Type B pancreatic cell (in vitro differentiated cells): ENCODE data around the gene FRMD4A. TPM values are rescaled to one million over a fixed set of nuclear protein-coding genes. Genes with fewer than 3 reads are reported as not detected.
A peak's percentile ranks its signal among the peaks of the same experiment; 100 is the strongest.

Experiments used
- DNase-seq: peaks from one replicate; pipeline ENCODE4 v3.0.0; 2021; ENCODE audit warnings: mixed read lengths; ENCODE audit not compliant: unreplicated experiment; ENCODE audit errors: extremely low spot score
- H3K27ac Mint-ChIP-seq: 2 replicates; pipeline ENCODE4 v1.8.0; 2021; ENCODE audit warnings: mild to moderate bottlenecking, mixed read lengths
- H3K27me3 Mint-ChIP-seq: 2 replicates; pipeline ENCODE4 v1.8.0; 2021; ENCODE audit warnings: mixed read lengths
- H3K36me3 Mint-ChIP-seq: 2 replicates; pipeline ENCODE4 v1.8.0; 2021; ENCODE audit warnings: mixed read lengths
- H3K4me1 Mint-ChIP-seq: one replicate; pipeline ENCODE4 v1.8.0; 2021; ENCODE audit warnings: mixed read lengths; ENCODE audit not compliant: unreplicated experiment
- H3K4me3 Mint-ChIP-seq: 2 replicates; pipeline ENCODE4 v1.8.0; 2021; ENCODE audit warnings: mild to moderate bottlenecking, mixed read lengths
- H3K9me3 Mint-ChIP-seq: 2 replicates; pipeline ENCODE4 v1.8.0; 2021; ENCODE audit warnings: mixed read lengths
- total RNA-seq: library from RNA; stranded (reverse); gene quantifications from 2 replicates; pipeline ENCODE4 v1.2.1, GENCODE V29; 2021; ENCODE audit warnings: low replicate concordance
- TF ChIP-seq, protein P1 (sequence below): fragments of 200-600 bp; sonication (generic); conservative IDR thresholded peaks from 2 replicates; pipeline ENCODE4 v1.5.0; 2021; ENCODE audit warnings: antibody characterized with exemption, mild to moderate bottlenecking

FRMD4A gene
- total RNA-seq, 1 donor from 2014 or later: 88.9 TPM

- TF ChIP-seq, protein P1, sequence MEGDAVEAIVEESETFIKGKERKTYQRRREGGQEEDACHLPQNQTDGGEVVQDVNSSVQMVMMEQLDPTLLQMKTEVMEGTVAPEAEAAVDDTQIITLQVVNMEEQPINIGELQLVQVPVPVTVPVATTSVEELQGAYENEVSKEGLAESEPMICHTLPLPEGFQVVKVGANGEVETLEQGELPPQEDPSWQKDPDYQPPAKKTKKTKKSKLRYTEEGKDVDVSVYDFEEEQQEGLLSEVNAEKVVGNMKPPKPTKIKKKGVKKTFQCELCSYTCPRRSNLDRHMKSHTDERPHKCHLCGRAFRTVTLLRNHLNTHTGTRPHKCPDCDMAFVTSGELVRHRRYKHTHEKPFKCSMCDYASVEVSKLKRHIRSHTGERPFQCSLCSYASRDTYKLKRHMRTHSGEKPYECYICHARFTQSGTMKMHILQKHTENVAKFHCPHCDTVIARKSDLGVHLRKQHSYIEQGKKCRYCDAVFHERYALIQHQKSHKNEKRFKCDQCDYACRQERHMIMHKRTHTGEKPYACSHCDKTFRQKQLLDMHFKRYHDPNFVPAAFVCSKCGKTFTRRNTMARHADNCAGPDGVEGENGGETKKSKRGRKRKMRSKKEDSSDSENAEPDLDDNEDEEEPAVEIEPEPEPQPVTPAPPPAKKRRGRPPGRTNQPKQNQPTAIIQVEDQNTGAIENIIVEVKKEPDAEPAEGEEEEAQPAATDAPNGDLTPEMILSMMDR: no peak
- no peak overlapping the region for H3K27ac Mint-ChIP-seq
- H3K27me3 Mint-ChIP-seq: no peaks in the 10 kb centered on the region
These were observed 230.8 kb downstream of the FRMD4A start for GRCh38 chr10:14099885-14100284.

GRCh38 chr10:14093730-14094484 is 236.8 kb downstream of the FRMD4A start:
- Mint-ChIP-seq H3K27me3 (no peaks in the 10 kb centered on the region), H3K9me3 (no peaks in the 10 kb centered on the region), H3K4me1 (peaks cover 22% of the 10 kb centered on the region), H3K4me3 (no peak overlapping the region), H3K36me3 (no peaks in the 10 kb centered on the region), H3K27ac (no peak overlapping the region)
- TF ChIP-seq, protein P1: peak; percentile 65
- DNase-seq: no peak

More at GRCh38 chr10:14099885-14100284, 230.8 kb downstream of the FRMD4A start:
- Mint-ChIP-seq H3K4me3 (no peak overlapping the region), H3K36me3 (no peaks in the 10 kb centered on the region), H3K4me1 (no peaks in the 10 kb centered on the region), H3K9me3 (no peaks in the 10 kb centered on the region)
- DNase-seq: no peak

DNA sequence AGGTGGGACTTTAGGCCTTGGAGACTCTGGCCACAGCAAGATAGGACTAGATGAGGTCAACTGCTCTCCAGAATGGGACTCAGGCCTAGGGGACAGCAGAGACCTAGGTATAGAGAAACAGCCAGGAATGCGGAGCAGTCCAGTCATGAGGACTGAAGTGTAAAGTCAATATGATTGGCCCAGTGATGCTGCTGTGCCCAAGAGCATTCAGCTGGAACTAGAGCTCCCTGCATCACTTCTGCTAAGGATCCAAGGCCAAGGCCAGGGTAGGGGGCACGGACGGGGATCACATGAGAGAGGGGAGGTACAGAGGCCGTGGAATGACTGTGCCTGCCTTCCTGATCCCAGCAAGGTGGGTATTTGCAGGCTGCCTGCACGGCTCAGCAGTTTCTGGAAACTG is 237.9 kb downstream of the FRMD4A start:
- TF ChIP-seq, protein P1: no peak
- no peaks in the 10 kb centered on the region for H3K9me3 Mint-ChIP-seq
- DNase-seq: no peak
- no peaks in the 10 kb centered on the region for H3K27me3 Mint-ChIP-seq
- H3K4me3 Mint-ChIP-seq: no peak overlapping the region
- no peaks in the 10 kb centered on the region for H3K36me3 Mint-ChIP-seq
- no peak overlapping the region for H3K27ac Mint-ChIP-seq
- H3K4me1 Mint-ChIP-seq: peaks cover 25% of the 10 kb centered on the region

GRCh38 chr10:14089556-14090292 is 241.0 kb downstream of the FRMD4A start:
- TF ChIP-seq, protein P1: no peak
- no peak for DNase-seq

GRCh38 chr10:14087566-14087965 is 243.2 kb downstream of the FRMD4A start:
- H3K9me3 Mint-ChIP-seq: no peaks in the 10 kb centered on the region
- no peak overlapping the region for H3K4me3 Mint-ChIP-seq
- H3K27ac Mint-ChIP-seq: no peak overlapping the region
- no peaks in the 10 kb centered on the region for H3K27me3 Mint-ChIP-seq
- H3K4me1 Mint-ChIP-seq: peaks cover 14% of the 10 kb centered on the region
- TF ChIP-seq, protein P1: no peak
- DNase-seq: no peak
- no peaks in the 10 kb centered on the region for H3K36me3 Mint-ChIP-seq

More at GRCh38 chr10:14089556-14090292, 241.0 kb downstream of the FRMD4A start:
- H3K4me1 Mint-ChIP-seq: peaks cover 30% of the 10 kb centered on the region
- no peak overlapping the region for H3K4me3 Mint-ChIP-seq
- H3K27ac Mint-ChIP-seq: no peak overlapping the region
- H3K27me3 Mint-ChIP-seq: no peaks in the 10 kb centered on the region
- H3K36me3 Mint-ChIP-seq: no peaks in the 10 kb centered on the region
- no peaks in the 10 kb centered on the region for H3K9me3 Mint-ChIP-seq
